GM21528 (cell line): ENCODE data around the gene BIN2.
"Not testable (repeated sequence)": the region's sequence is repeated elsewhere in the genome, so short reads cannot be mapped to it uniquely, and the experiment has no call there.

ENCODE experiments used
- ATAC-seq: cut with Tn5 transposase; IDR thresholded peaks from one replicate; pipeline ENCODE4 v1.9.1; 2021; ENCODE audit warnings: mild to moderate bottlenecking, moderate library complexity; ENCODE audit not compliant: unreplicated experiment, low FRiP score

Gene BIN2

GRCh38 chr12:51346581-51346980 is 22.6 kb upstream of the BIN2 start, which contains the start of gene CELA1:
Gene CELA1 (minus strand): TSS chr12:51346679. CDS start chr12:51346638, 41 bp downstream.
- ATAC-seq = no peak

- ATAC-seq = no peak
Observed at GRCh38 chr12:51345681-51346080, 21.7 kb upstream of the BIN2 start.

GRCh38 chr12:51343201-51343600 is 19.2 kb upstream of the BIN2 start:
- no peak for ATAC-seq

GRCh38 chr12:51342416-51342815 is 18.4 kb upstream of the BIN2 start:
- no peak for ATAC-seq

GRCh38 chr12:51341251-51342007 is 17.5 kb upstream of the BIN2 start:
- no peak for ATAC-seq

- ATAC-seq = no peak
Observed at GRCh38 chr12:51339750-51340149, 15.8 kb upstream of the BIN2 start.

GRCh38 chr12:51337336-51337735 is 13.4 kb upstream of the BIN2 start:
- not testable (repeated sequence) for ATAC-seq

GRCh38 chr12:51335931-51336330 is 12.0 kb upstream of the BIN2 start:
- no peak for ATAC-seq

- no peak for ATAC-seq
Observed at GRCh38 chr12:51334764-51335163, 10.8 kb upstream of the BIN2 start.

GRCh38 chr12:51333536-51333935 is 9.6 kb upstream of the BIN2 start:
- ATAC-seq = no peak

GRCh38 chr12:51330186-51330585 is 6.2 kb upstream of the BIN2 start:
- no peak for ATAC-seq

- ATAC-seq = no peak
Observed at GRCh38 chr12:51329742-51330141, 5.8 kb upstream of the BIN2 start.

- no peak for ATAC-seq
Observed at GRCh38 chr12:51328587-51328986, 4.6 kb upstream of the BIN2 start.

- peak; percentile 48 for ATAC-seq
Observed at GRCh38 chr12:51326698-51327439, 2.9 kb upstream of the BIN2 start.

- no peak for ATAC-seq
Observed at GRCh38 chr12:51324953-51325352, 979 bp upstream of the BIN2 start.

GRCh38 chr12:51323317-51323960 is 535 bp downstream of the BIN2 start:
- ATAC-seq = peak; percentile 12

- no peak for ATAC-seq
Observed at GRCh38 chr12:51322452-51322851, 1.5 kb downstream of the BIN2 start.

GRCh38 chr12:51321882-51322281 is 2.1 kb downstream of the BIN2 start:
- no peak for ATAC-seq

GRCh38 chr12:51320695-51321320 is 3.2 kb downstream of the BIN2 start:
- ATAC-seq = no peak

- no peak for ATAC-seq
Observed at GRCh38 chr12:51320311-51320694, 3.7 kb downstream of the BIN2 start.
